ENCODE data around the gene COA3. TPM values are rescaled to one million over a fixed set of nuclear protein-coding genes. Genes with fewer than 3 reads are reported as not detected.

Gene COA3
- total RNA-seq, 2 donors from 2014 or later, result 69.2 to 72.4 TPM

- Histone ChIP-seq H3K27ac (no peak overlapping the region), H3K36me3 (replicated peaks in 1 of 2; ENCODE audit: insufficient read depth in 1 of 2, low read depth in 2 of 2) (no peaks in the 10 kb centered on the region), H3K4me1 (peaks cover 28% of the 10 kb centered on the region), H3K4me3 (no peak overlapping the region), H3K27me3 (peaks cover 0 to 32% of the 10 kb centered on the region in 2 donors), H3K9me3 (no peaks in the 10 kb centered on the region)
- intact Hi-C loops (cut with DNase I), result no loop called here
- ATAC-seq (no peak), DNase-seq (no peak)
- TF ChIP-seq POLR2A (IDR thresholded peaks at IDR 0.05) (no peak), CTCF (IDR thresholded peaks at IDR 0.05) (no peak)
- WGBS, 2 donors, result 16 to 21% methylated on average over 7 to 25 of the region's 25 CpGs
Measured at GRCh38 chr17:42784409-42784808, 14.1 kb downstream of the COA3 start.

- H3K9me3 ChIP-seq, result no peaks in the 10 kb centered on the region
- no peak for TF ChIP-seq POLR2A (IDR thresholded peaks at IDR 0.05)
- TF ChIP-seq CTCF (IDR thresholded peaks at IDR 0.05), result no peak
- no peak overlapping the region for H3K27ac ChIP-seq
- peaks cover 0 to 2% of the 10 kb centered on the region in 2 donors for H3K36me3 ChIP-seq (replicated peaks in 1 of 2; ENCODE audit: insufficient read depth in 1 of 2, low read depth in 2 of 2)
- WGBS, 2 donors, result 25 to 27% methylated on average over 19 to 22 of the region's 22 CpGs
- H3K4me1 ChIP-seq, result peaks cover 28% of the 10 kb centered on the region
- intact Hi-C loops (cut with DNase I), result no loop called here
- H3K4me3 ChIP-seq, result no peak overlapping the region
- ATAC-seq (no peak), DNase-seq (no peak)
- H3K27me3 ChIP-seq, result peaks cover 0 to 32% of the 10 kb centered on the region in 2 donors
Measured at GRCh38 chr17:42783791-42784138, 14.7 kb downstream of the COA3 start.

GRCh38 chr17:42783062-42783790, 15.3 kb downstream of the COA3 start:
- intact Hi-C loops (cut with DNase I), result no loop called here
- Histone ChIP-seq H3K27me3 (peaks cover 0 to 32% of the 10 kb centered on the region in 2 donors), H3K36me3 (replicated peaks in 1 of 2; ENCODE audit: insufficient read depth in 1 of 2, low read depth in 2 of 2) (peaks cover 0 to 5% of the 10 kb centered on the region in 2 donors), H3K4me3 (no peak overlapping the region), H3K4me1 (peaks cover 28% of the 10 kb centered on the region), H3K9me3 (no peaks in the 10 kb centered on the region), H3K27ac (no peak overlapping the region)
- no peak for ATAC-seq
- no peak for TF ChIP-seq CTCF (IDR thresholded peaks at IDR 0.05)
- no peak for TF ChIP-seq POLR2A (IDR thresholded peaks at IDR 0.05)
- DNase-seq, result no peak
- 39% methylated on average over 9 of the region's 9 CpGs for WGBS, 2 donors

GRCh38 chr17:42782166-42783061, 16.1 kb downstream of the COA3 start:
- Histone ChIP-seq H3K27ac (no peak overlapping the region), H3K27me3 (peaks cover 0 to 32% of the 10 kb centered on the region in 2 donors), H3K36me3 (replicated peaks in 1 of 2; ENCODE audit: insufficient read depth in 1 of 2, low read depth in 2 of 2) (peaks cover 6 to 9% of the 10 kb centered on the region in 2 donors), H3K4me3 (no peak overlapping the region), H3K9me3 (no peaks in the 10 kb centered on the region), H3K4me1 (peaks cover 28% of the 10 kb centered on the region)
- DNase-seq (no peak), ATAC-seq (no peak)
- intact Hi-C loops (cut with DNase I), result no loop called here
- 36 to 37% methylated on average over 24 to 27 of the region's 29 CpGs for WGBS, 2 donors
- TF ChIP-seq CTCF (IDR thresholded peaks at IDR 0.05), result no peak
- TF ChIP-seq POLR2A (IDR thresholded peaks at IDR 0.05), result no peak

All from body of pancreas (tissue), 4 donors.